ENCODE data around the gene C5orf63. TPM values are rescaled to one million over a fixed set of nuclear protein-coding genes. Genes with fewer than 3 reads are reported as not detected.

C5orf63 gene
- total and polyA plus RNA-seq, 2 donors (not counting 3 experiments of a cell fraction or from before 2014, with no cell fraction given), result 1.4 to 5.3 TPM

DNA sequence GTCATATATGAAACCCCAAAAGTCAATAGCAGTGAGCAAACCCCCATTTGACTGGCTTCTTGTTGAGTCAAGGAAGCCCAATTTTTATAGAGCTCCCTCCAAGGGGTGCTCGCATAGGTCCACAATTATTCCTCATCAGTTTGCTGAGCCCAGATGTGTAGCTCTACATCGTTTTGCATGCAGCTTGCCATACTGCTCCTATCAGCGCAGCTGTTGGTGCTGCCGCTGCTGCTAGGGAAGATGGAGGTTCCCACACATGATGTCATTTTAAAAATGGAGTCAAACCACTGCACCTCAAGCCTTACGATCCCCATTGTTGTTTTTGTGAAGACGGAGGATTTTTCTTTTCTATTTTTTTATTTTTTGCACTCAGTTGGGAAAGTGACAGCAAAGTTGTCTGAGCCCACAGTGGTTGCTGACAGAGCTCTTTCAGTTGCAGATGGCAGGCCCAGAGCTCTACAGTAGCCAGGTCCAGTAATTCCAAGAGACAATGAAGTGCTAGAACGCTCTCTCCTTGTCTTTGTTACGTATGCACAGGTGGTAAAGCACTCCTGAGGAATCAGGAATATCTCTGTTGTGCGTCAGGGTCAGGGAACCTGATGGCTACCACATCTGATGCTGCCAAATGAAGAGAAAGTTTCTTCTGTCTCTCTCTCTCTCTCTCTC lies 23.2 kb upstream of the C5orf63 start:
- H3K27me3 ChIP-seq (ENCODE audit: control insufficient read depth in 2 of 2, insufficient read depth in 2 of 2, low read length in 2 of 2), result peaks cover 0 to 5% of the 10 kb centered on the region in 2 experiments
- DNase-seq (ENCODE audit: low read depth, low spot score) (no peak), FAIRE-seq (no peak)
- POLR2A ChIA-PET, result no interaction called here
- BruUV-seq (replicated peaks), result no TSS peak
- CTCF ChIA-PET, result no interaction called here
- no peaks in the 10 kb centered on the region for H4K20me1 ChIP-seq (replicated peaks; ENCODE audit: control insufficient read depth, extremely low read depth, insufficient read depth, low read length)
- no peaks in the 10 kb centered on the region for H3K9me3 ChIP-seq (replicated peaks; ENCODE audit: control insufficient read depth, insufficient read depth, low read length)
- H3K27ac ChIP-seq (ENCODE audit: insufficient read depth, low read depth, low read length), result no peak overlapping the region
- no peak overlapping the region for H2AFZ ChIP-seq (ENCODE audit: low read depth, low read length)
- H3K4me1 ChIP-seq (ENCODE audit: control insufficient read depth, extremely low read depth, insufficient read depth, low read length), result no peaks in the 10 kb centered on the region
- intact Hi-C loops (cut with micrococcal nuclease), result no loop called here
- TF ChIP-seq GATA2 (IDR thresholded peaks at IDR 0.05; ENCODE audit: insufficient read depth, insufficient read length, low read depth, low read length) (no peak), JUN (IDR thresholded peaks at IDR 0.05; ENCODE audit: borderline replicate concordance, insufficient read depth, insufficient read length, low read depth) (no peak), POLR2A (IDR thresholded peaks at IDR 0.05; ENCODE audit: low read depth, low read length) (no peak), MYC (IDR thresholded peaks at IDR 0.05; ENCODE audit: low read depth, low read length) (no peak), POLR2AphosphoS5 (IDR thresholded peaks at IDR 0.05; ENCODE audit: insufficient read depth, low read depth, low read length) (no peak)
- H3K79me2 ChIP-seq (ENCODE audit: control insufficient read depth, insufficient read depth, low read length), result no peaks in the 10 kb centered on the region
- dilution Hi-C loops (cut with MboI; ENCODE audit: extremely low pct_ligation_motif_present, low sequenced_read_pairs), result no loop called here
- H3K4me2 ChIP-seq (ENCODE audit: insufficient read depth, low read length), result no peak overlapping the region
- H3K36me3 ChIP-seq (ENCODE audit: control insufficient read depth in 2 of 2, extremely low read depth in 1 of 2, insufficient read depth in 2 of 2, low read length in 2 of 2), result no peaks in the 10 kb centered on the region
- H3K9me1 ChIP-seq (replicated peaks; ENCODE audit: control insufficient read depth, extremely low read depth, insufficient read depth, low read length), result no peaks in the 10 kb centered on the region
- H3K4me3 ChIP-seq (replicated peaks in 1 of 3; ENCODE audit: insufficient read depth in 1 of 3, low read depth in 1 of 3, low read length in 3 of 3), result no peak overlapping the region
- H3K9ac ChIP-seq (replicated peaks; ENCODE audit: extremely low read depth, insufficient read depth, low read length), result no peak overlapping the region

DNA sequence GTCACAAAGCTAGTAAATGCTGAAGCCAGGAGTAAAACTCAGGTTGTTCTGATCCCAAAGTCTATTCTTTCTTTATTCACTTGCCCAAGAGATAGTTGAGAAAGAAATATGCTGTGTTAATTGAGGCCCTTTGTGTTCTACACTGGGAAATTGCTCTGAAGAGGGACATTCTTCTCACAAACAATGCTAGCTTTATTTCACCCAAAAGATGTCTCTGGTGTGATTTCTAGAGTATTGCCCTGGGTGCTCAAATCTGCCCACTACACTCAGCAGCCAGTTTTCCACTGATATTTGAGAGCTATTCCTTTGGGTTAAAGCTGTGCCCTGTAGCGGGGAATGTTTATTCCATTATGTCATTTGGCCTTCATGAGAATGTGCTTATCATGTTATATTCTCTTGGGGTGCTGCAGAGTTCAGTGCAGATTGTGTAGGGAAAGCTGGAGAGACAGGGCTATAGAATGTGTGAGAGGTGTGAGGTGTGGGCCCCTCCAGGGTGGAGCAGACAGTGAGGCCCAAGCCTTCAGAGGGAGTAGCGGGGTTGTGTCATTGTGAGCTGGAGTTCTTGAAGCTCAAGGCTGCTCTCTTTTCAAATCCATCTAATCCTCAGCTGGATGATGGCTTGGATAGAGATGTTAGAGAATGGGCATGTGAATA lies 21.0 kb upstream of the C5orf63 start:
- no peak overlapping the region for H3K4me2 ChIP-seq (ENCODE audit: insufficient read depth, low read length)
- H3K9ac ChIP-seq (replicated peaks; ENCODE audit: extremely low read depth, insufficient read depth, low read length), result no peak overlapping the region
- POLR2A ChIA-PET, result no interaction called here
- peaks cover 0 to 5% of the 10 kb centered on the region in 2 experiments for H3K27me3 ChIP-seq (ENCODE audit: control insufficient read depth in 2 of 2, insufficient read depth in 2 of 2, low read length in 2 of 2)
- intact Hi-C loops (cut with micrococcal nuclease), result no loop called here
- TF ChIP-seq, protein P1, sequence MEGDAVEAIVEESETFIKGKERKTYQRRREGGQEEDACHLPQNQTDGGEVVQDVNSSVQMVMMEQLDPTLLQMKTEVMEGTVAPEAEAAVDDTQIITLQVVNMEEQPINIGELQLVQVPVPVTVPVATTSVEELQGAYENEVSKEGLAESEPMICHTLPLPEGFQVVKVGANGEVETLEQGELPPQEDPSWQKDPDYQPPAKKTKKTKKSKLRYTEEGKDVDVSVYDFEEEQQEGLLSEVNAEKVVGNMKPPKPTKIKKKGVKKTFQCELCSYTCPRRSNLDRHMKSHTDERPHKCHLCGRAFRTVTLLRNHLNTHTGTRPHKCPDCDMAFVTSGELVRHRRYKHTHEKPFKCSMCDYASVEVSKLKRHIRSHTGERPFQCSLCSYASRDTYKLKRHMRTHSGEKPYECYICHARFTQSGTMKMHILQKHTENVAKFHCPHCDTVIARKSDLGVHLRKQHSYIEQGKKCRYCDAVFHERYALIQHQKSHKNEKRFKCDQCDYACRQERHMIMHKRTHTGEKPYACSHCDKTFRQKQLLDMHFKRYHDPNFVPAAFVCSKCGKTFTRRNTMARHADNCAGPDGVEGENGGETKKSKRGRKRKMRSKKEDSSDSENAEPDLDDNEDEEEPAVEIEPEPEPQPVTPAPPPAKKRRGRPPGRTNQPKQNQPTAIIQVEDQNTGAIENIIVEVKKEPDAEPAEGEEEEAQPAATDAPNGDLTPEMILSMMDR (IDR thresholded peaks at IDR 0.05; ENCODE audit: extremely low read depth in 1 of 2, insufficient read depth in 1 of 2, low read depth in 1 of 2, low read length in 2 of 2), result no peak
- TF ChIP-seq GATA2 (IDR thresholded peaks at IDR 0.05; ENCODE audit: insufficient read depth, insufficient read length, low read depth, low read length) (no peak), EZH2 (IDR thresholded peaks at IDR 0.05; ENCODE audit: borderline replicate concordance, low read depth, low read length, severe bottlenecking) (no peak), JUN (IDR thresholded peaks at IDR 0.05; ENCODE audit: borderline replicate concordance, insufficient read depth, insufficient read length, low read depth) (no peak), FOS (IDR thresholded peaks at IDR 0.05; ENCODE audit: borderline replicate concordance, insufficient read depth, low read length) (no peak), POLR2AphosphoS5 (IDR thresholded peaks at IDR 0.05; ENCODE audit: insufficient read depth, low read depth, low read length) (no peak), POLR2A (IDR thresholded peaks at IDR 0.05; ENCODE audit: low read depth, low read length) (no peak), MYC (IDR thresholded peaks at IDR 0.05; ENCODE audit: low read depth, low read length) (no peak)
- TF ChIP-seq, protein P2, sequence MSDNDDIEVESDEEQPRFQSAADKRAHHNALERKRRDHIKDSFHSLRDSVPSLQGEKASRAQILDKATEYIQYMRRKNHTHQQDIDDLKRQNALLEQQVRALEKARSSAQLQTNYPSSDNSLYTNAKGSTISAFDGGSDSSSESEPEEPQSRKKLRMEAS (IDR thresholded peaks at IDR 0.05; ENCODE audit: insufficient read depth, insufficient read length), result no peak
- H3K36me3 ChIP-seq (ENCODE audit: control insufficient read depth in 2 of 2, extremely low read depth in 1 of 2, insufficient read depth in 2 of 2, low read length in 2 of 2), result no peaks in the 10 kb centered on the region
- H4K20me1 ChIP-seq (replicated peaks; ENCODE audit: control insufficient read depth, extremely low read depth, insufficient read depth, low read length), result no peaks in the 10 kb centered on the region
- H3K4me3 ChIP-seq (replicated peaks in 1 of 3; ENCODE audit: insufficient read depth in 1 of 3, low read depth in 1 of 3, low read length in 3 of 3), result no peak overlapping the region
- FAIRE-seq (no peak), DNase-seq (ENCODE audit: low read depth, low spot score) (no peak)
- BruUV-seq (replicated peaks), result no TSS peak
- dilution Hi-C loops (cut with MboI; ENCODE audit: extremely low pct_ligation_motif_present, low sequenced_read_pairs), result no loop called here
- no peaks in the 10 kb centered on the region for H3K9me1 ChIP-seq (replicated peaks; ENCODE audit: control insufficient read depth, extremely low read depth, insufficient read depth, low read length)
- CTCF ChIA-PET, result no interaction called here
- H3K79me2 ChIP-seq (ENCODE audit: control insufficient read depth, insufficient read depth, low read length), result no peaks in the 10 kb centered on the region
- H3K9me3 ChIP-seq (replicated peaks; ENCODE audit: control insufficient read depth, insufficient read depth, low read length), result no peaks in the 10 kb centered on the region
- no peaks in the 10 kb centered on the region for H3K4me1 ChIP-seq (ENCODE audit: control insufficient read depth, extremely low read depth, insufficient read depth, low read length)
- H3K27ac ChIP-seq (ENCODE audit: insufficient read depth, low read depth, low read length), result no peak overlapping the region
- no peak overlapping the region for H2AFZ ChIP-seq (ENCODE audit: low read depth, low read length)
